DMS153 treated with DMSO at 0.1 percent for 48 hours (cell line): Measurements from ENCODE around the gene NMT2.

Experiments used
- DNase-seq: peaks from one replicate; lab custom pipeline; 2025; ENCODE audit not compliant: unreplicated experiment; lab: John Stamatoyannopoulos, UW

The NMT2 gene

GRCh38 chr10:15144788-15145187 lies 23.7 kb downstream of the NMT2 start:
- DNase-seq, result no peak

GRCh38 chr10:15141136-15142054 lies 27.1 kb downstream of the NMT2 start:
- DNase-seq, result no peak

- no peak for DNase-seq
Observed at GRCh38 chr10:15140698-15141097, 27.8 kb downstream of the NMT2 start.

- no peak for DNase-seq
Observed at GRCh38 chr10:15137636-15138035, 30.9 kb downstream of the NMT2 start.

- no peak for DNase-seq
Observed at GRCh38 chr10:15137036-15137359, 31.5 kb downstream of the NMT2 start.

GRCh38 chr10:15136129-15137035 lies 32.1 kb downstream of the NMT2 start:
- DNase-seq, result no peak

GRCh38 chr10:15131330-15131729 lies 37.2 kb downstream of the NMT2 start:
- DNase-seq, result no peak

- DNase-seq, result no peak
Observed at GRCh38 chr10:15124908-15125307, 43.6 kb downstream of the NMT2 start.

- DNase-seq, result no peak
Observed at GRCh38 chr10:15124190-15124589, 44.3 kb downstream of the NMT2 start.

- DNase-seq, result no peak
Observed at GRCh38 chr10:15123749-15124184, 44.7 kb downstream of the NMT2 start.

GRCh38 chr10:15122477-15123030 lies 45.9 kb downstream of the NMT2 start:
- no peak for DNase-seq

GRCh38 chr10:15121707-15122106 lies 46.8 kb downstream of the NMT2 start:
- DNase-seq, result no peak

GRCh38 chr10:15120523-15120922 lies 48.0 kb downstream of the NMT2 start:
- no peak for DNase-seq

- DNase-seq, result no peak
Observed at GRCh38 chr10:15118615-15119014, 49.9 kb downstream of the NMT2 start.

GRCh38 chr10:15116225-15116624 lies 52.3 kb downstream of the NMT2 start:
- no peak for DNase-seq

GRCh38 chr10:15113766-15114165 lies 54.7 kb downstream of the NMT2 start:
- no peak for DNase-seq

GRCh38 chr10:15112657-15113056 lies 55.8 kb downstream of the NMT2 start:
- no peak for DNase-seq

- DNase-seq, result peak; percentile 0
Observed at GRCh38 chr10:15106352-15107013, 62.0 kb downstream of the NMT2 start.

- DNase-seq, result no peak
Observed at GRCh38 chr10:15103513-15103912, 65.0 kb downstream of the NMT2 start.

GRCh38 chr10:15099886-15100285 lies 68.6 kb downstream of the NMT2 start:
- DNase-seq, result no peak
